Inflammatory macrophage treated with lipopolysaccharide for 4 hours (primary cell): ENCODE measurements around the gene GNG8.

Experiments
- DNase-seq: peaks from one replicate; pipeline ENCODE4 v3.0.0-alpha.2; 2020

Gene GNG8

GRCh38 chr19:46635920-46636761, at the start of gene GNG8:
Gene GNG8 (minus strand): TSS chr19:46636202. CDS start chr19:46634682, 1,520 bp downstream.
- DNase-seq = no peak

- no peak for DNase-seq
Measured at GRCh38 chr19:46685189-46685588, 49.2 kb upstream of the GNG8 start.

GRCh38 chr19:46678110-46678732, 42.2 kb upstream of the GNG8 start:
- DNase-seq = no peak

- DNase-seq = no peak
Measured at GRCh38 chr19:46674416-46675178, 38.6 kb upstream of the GNG8 start.

GRCh38 chr19:46670813-46671212, 34.8 kb upstream of the GNG8 start:
- DNase-seq = no peak

- DNase-seq = no peak
Measured at GRCh38 chr19:46668662-46669061, 32.7 kb upstream of the GNG8 start.

GRCh38 chr19:46665072-46665471, 29.1 kb upstream of the GNG8 start:
- no peak for DNase-seq

GRCh38 chr19:46661735-46662592, 26.0 kb upstream of the GNG8 start:
- peak; percentile 88 for DNase-seq

GRCh38 chr19:46661020-46661731, 25.2 kb upstream of the GNG8 start, which contains the start of gene DACT3:
Gene DACT3 (minus strand): TSS chr19:46661182. CDS start chr19:46661064, 118 bp downstream.
- DNase-seq = peak; percentile 100

GRCh38 chr19:46660551-46661019, 24.6 kb upstream of the GNG8 start:
- DNase-seq = no peak

- DNase-seq = no peak
Measured at GRCh38 chr19:46660008-46660517, 24.1 kb upstream of the GNG8 start.

- DNase-seq = no peak
Measured at GRCh38 chr19:46659151-46660007, 23.4 kb upstream of the GNG8 start.

GRCh38 chr19:46656541-46656940, 20.5 kb upstream of the GNG8 start:
- no peak for DNase-seq

- no peak for DNase-seq
Measured at GRCh38 chr19:46654621-46655152, 18.7 kb upstream of the GNG8 start.

- DNase-seq = no peak
Measured at GRCh38 chr19:46650445-46650844, 14.4 kb upstream of the GNG8 start.

GRCh38 chr19:46648961-46649960, 13.3 kb upstream of the GNG8 start:
- DNase-seq = no peak

- DNase-seq = peak; percentile 81
Measured at GRCh38 chr19:46648060-46648960, 12.3 kb upstream of the GNG8 start.

- DNase-seq = no peak
Measured at GRCh38 chr19:46646402-46646801, 10.4 kb upstream of the GNG8 start.
